GM23248 (cell line): Measurements from ENCODE around the gene CBFA2T2.

Source experiments
- EZH2 ChIP-seq: fragments of 200-600 bp; sonication (generic); IDR thresholded peaks from 2 replicates; pipeline ENCODE4 v1.6.1; 2018; ENCODE audit warnings: antibody characterized with exemption, mild to moderate bottlenecking; ENCODE audit not compliant: insufficient read depth, poor library complexity, severe bottlenecking
- EZH2phosphoT487 ChIP-seq: fragments of 200-600 bp; sonication (generic); IDR thresholded peaks from 2 replicates; pipeline ENCODE4 v1.6.1; 2018; ENCODE audit warnings: antibody characterized with exemption, moderate library complexity, mild to moderate bottlenecking, low read depth; ENCODE audit not compliant: insufficient read depth

DNA sequence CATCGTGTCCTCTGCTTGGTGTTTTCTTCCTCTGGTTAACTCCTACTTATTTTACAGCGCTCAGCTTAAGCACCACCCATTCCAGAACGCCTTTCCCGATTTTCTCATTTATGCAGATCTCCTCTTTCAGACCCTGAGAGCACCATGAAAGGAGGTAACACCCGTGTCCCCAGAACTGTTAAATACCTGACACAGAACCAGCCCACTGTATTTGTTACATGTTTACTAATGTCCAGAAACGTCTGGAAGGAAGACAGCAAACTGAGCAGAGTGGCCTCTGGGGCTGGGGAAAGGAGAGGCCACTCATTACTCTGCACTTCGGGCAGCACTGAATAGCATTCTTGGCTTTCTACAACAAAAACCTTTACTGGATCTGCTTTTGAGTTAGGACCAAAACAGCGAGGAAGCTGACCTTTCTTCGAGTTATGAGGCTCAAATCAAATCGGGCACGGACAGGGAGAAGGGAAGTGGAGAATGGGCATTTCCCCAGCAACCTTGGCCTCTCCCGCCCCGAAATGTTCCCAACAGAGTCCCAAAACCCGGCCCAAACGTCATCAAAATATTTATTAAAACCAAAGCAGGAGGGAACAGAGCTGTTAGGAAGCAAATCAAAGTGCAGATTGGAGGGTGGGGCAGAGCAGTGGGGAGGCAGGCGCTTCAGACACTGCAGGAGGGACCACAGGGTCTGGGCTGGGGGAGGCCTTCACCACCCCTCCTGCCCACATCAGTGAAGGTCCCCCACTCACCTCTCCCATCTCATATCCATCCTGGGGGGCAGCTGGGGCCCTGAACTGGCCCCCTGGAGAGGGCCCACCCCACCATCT, 185.5 kb downstream of the CBFA2T2 start:
- TF ChIP-seq EZH2: no peak
- no peak for TF ChIP-seq EZH2phosphoT487
